Umbilical cord (tissue), 2 donors: ENCODE data around the gene HCAR2. TPM values are rescaled to one million over a fixed set of nuclear protein-coding genes. Genes with fewer than 3 reads are reported as not detected.
"Not testable (repeated sequence)": the region's sequence is repeated elsewhere in the genome, so short reads cannot be mapped to it uniquely, and the experiment has no call there.

ENCODE experiments used
- DNase-seq: peaks from one replicate; pipeline ENCODE4 v3.0.0-alpha.2; 2015; ENCODE audit warnings: low spot score
- total RNA-seq: library from RNA; depleted of rRNA; stranded (reverse); fragments of >200 nt; gene quantifications from one replicate; pipeline ENCODE4 v1.2.3, GENCODE V29; 2014; ENCODE audit warnings: low replicate concordance; ENCODE audit not compliant: insufficient read depth

Gene HCAR2
- total RNA-seq: 7.2 TPM

DNA sequence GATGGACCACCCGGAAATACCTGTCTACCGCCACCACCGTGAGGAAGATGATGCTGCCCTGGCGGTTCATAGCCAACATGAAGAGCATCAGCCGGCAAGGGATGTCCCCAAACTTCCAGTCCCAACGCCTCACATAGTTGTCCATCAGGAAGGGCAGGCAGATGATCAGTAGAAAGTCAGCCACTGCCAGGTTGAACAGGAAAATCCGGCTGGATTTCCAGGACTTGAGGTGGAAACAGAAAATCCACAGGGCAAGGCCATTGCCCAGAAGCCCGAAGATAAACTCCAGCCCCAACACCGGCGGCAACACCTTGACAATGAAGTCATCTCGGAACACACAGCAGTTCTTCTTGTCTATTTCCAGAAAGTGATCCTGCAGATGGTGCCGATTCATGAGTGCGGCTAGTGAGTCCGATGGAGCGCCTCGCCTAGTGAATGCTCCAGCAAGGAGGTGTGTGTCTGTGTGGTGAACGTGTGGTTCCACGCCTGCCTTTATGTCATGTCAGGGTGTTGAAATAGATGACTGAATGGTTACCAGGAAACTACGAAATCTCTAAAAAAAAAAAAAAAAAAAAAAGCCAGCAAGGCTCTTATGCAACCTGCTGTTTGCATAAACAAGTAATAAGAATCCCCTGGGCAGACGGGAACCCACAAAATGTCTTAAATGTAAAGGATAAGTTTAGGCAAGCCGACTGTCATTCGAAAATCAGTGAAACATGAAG, at the start of gene HCAR2:
Gene HCAR2, minus strand, starts transcription at position 468 of the 722 bp plus-strand sequence. Its CDS starts 74 bp downstream, at position 394.
- not testable (repeated sequence) for DNase-seq

DNA sequence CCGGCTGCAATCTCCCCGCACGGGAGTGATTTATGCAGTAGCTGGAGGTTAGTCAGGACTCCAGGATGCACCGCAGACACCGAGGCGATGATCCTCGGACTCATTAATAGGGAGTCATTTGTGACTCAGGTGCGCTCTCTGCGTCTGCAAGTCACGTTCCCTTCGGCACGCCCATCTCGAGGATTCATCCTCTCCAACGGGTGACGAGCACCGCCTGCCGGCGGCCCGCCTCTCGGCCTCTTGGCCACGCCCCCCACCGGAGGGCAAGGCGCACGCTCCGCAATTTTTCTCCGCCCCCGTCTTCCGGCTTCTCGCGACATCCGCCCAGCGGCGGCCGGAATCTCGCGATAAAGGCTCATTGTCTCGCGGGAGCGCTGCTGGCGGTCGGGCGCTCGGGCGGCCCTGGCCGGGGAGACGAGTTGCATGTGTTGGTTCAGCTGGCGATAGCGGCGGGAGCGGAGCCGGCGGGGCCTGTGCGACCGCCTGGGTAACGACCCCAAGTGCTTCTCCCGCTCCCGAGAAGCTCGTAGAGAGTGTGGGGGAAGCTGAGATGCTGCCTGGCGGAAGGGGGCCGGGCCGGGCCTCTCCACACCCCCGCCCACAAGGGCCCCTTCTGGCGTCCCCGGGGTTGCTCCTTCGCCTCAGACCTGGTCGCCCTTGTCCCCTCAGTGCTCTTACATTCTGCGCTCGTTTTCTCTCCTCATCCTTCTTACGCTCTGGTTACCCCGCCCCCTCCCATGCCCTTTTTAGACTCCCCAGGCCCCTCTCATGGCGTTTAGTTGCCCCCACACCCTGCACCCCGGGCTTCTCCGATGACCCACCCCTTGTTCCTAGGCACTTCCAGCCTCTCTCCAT, 49.5 kb upstream of the HCAR2 start, which contains the start of gene DENR:
Gene DENR, plus strand, starts transcription at position 361 of the 855 bp plus-strand sequence. CDS start 878 bp downstream, outside the sequence.
- peak; percentile 98 for DNase-seq

DNA sequence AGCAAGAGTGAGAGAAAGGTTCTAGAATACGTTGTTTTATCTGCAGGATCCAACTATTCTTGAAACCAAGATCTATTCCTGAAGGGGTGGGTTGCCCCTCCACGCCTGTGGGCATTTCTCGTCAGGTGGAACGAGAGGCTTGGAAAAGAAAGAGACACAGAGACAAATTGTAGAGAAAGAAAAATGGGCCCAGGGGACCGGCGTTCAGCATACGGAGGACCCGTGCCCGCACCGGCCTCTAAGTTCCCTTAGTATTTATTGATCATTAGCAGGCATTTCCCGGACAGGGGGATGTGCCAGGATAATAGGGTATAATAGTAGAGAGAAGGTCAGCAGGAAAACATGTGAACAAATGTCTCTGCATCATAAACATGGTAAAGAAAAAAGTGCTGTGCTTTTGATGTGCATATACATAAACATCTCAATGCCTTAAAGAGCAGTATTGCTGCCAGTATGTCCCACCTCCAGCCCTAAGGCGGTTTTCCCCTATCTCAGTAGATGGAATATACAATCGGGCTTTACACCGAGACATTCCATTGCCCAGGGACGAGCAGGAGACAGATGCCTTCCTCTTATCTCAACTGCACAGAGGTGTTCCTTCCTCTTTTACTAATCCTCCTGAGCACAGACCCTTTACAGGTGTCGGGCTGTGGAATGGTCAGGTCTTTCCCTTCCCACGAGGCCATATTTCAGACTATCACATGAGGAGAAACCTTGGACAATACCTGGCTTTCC, 47.8 kb upstream of the HCAR2 start:
- DNase-seq: not testable (repeated sequence)

DNA sequence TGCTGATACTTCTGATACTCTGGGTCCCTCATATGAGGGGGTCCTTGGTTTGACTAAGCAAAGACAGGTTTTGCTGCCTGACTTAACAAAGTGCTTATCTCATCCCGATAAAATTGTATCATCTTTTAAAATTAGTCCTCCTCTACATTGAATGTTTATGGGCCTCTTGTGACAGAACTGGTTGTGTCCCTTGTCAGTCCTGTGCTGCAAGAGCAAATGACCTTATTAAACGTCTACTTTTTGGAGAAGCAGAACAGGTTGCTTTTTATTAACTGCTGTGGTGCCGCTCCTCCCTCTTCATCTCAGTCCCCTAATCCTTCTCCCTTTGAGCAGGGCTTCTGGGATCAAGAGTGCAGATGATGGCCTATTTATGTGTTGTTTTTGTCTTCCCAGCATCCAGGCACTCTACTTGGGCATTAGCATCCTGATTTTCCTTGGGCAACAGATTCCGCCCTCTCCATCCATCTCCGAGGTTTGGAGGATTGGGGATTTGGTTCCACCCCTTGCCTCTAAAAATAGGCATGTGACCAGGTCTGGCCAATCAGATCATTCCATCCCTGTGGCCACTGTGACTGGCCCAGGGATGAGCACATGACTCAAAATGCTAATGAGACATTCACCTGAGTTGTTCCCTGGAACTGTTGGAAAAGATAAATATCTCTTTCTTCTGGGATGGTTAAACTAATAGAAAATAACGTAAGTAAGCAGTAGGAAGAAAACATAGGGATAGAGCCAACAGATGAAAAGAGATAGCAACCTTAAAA, 46.6 kb upstream of the HCAR2 start:
- no peak for DNase-seq

DNA sequence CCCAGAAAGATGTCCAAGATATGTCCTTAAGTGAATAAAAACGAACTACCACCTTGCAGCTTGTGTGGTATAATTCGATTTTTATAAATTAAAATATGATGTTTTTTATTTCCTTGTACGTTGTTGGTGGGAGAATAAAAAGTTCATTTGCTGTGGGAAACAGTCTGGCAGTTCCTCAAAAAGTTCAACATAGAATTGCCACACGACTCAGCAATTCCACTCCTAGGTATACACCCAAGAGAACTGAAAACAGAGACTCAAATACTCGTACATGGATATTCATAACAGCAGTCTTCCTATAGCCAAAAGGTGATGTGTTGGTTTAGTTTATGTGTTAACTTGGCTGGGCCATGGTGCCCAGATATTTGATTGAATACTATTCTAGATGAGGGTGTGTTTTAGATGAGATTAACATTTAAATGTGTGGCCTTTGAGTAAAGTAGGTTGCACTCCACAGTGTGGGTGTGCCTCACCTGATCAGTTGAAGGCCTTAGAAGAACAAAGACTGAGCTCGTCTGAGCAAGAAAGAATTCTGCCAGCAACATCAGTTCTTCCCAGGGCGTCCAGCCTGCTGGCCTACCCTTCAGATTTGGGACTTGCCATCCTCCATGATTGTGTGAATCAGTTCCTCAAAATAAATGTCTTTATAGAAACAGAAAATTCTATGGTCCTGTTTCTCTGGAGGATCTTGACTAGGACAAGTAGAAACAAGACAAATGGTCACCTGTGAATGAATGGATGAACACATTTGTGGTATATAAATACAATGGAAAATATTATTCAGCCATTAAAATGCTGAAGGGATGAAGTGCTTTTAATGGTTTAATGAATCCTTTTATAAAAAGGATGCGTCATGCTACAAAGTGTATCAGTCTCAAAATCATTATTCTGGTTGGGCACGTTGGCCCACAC, 44.3 kb upstream of the HCAR2 start:
- DNase-seq: no peak

DNA sequence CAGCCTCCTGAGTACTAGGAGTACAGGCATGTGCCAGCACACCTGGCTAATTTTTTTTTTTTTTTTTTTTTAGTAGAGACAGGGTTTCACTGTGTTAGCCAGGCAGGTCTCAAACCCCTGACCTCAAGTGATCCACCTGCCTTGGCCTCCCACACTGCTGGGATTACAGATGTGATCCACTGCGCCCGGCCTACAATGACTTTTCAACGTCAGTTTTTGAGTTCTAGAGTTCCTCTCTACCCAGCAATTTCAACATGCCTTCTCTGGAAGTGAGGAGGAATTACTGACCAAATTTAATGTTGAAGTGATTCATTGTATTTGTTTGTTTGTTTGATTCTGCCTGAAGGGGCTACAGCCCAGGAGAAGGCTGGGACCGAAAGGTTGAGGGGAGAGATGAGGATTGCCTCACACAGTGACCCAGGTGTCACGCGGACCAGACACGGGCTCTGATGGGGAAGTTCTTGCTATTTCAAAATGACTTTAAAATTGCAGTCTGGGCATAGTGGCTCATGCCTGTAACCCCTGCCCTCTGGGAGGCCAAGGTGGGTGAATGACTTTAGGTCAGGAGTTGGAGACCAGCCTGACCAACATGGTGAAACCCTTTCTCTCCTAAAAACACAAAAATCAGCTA, 40.9 kb upstream of the HCAR2 start:
- no peak for DNase-seq

DNA sequence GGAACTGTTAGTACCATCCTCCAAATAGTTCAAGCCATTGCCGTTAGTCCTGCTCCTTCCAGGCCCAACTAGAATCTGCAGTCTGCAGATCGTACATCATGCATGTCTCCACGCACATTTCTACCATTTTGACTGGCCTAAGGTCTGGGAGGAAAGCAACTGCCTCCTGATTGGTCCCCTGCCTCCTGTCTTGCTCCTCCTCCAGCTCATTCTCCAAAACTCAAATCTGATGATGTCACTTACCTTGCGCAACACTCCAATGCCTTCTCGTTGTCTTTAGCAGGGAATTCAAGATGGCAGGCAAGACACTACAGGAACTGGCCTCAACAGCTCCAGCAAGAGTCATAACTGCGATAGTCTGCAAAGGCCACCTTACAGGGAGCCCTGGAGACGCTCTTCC, 37.2 kb upstream of the HCAR2 start:
- no peak for DNase-seq

DNA sequence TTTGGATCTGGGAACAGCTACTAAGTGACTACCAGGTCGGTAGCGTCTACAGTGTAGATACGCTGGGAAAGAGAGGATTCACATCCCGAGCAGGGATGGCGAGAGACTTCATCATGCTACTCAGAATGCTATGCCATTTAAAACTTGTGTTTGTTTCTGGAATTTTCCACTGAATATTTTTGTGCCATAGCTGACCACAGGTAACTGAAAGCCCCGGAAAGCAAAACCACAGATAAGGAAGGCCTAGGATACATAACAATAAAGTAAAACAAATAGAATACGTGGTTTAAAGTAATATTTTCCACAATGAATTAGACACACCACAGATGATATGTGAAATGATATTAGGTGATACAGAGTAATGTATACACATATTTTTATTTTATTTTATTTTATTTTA, 35.4 kb upstream of the HCAR2 start:
- no peak for DNase-seq

DNA sequence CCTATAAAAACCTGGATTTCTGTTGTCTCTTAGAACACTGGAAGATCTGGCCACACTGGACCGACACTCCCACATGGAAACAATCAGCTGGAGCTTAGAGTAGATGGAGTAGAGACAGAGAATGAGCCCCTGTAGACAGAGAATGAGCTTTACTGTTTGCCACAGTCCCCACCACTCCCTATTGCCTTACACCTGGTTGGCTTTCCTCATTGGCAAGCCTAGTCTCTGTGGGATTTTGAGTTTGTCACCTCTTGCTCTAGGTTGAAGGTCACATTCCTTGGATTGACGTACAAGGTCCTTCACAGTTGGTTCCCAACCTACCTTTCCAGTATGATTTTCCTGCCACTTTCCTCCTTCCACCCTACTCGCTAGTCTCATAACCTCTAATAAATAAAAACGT, 29.5 kb upstream of the HCAR2 start:
- DNase-seq: no peak

DNA sequence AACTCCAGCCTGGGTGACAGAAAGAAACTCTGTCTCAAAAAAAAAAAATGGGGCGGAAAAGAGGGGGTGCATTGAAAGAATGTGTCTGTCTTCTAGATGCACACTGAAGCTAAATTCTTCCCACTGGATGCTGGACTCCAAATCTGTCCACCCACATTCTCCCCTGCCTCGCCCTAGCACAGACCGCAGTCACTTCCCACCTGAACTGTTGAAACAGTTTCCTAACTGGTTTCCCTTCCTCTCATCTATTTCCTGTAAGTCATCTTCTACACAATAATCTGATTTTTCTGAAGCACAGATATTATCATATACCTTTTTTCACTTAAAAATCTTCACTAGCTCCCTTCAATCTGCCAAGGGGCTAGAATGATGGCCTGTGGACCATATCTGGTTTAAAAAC, 29.0 kb upstream of the HCAR2 start:
- no peak for DNase-seq

DNA sequence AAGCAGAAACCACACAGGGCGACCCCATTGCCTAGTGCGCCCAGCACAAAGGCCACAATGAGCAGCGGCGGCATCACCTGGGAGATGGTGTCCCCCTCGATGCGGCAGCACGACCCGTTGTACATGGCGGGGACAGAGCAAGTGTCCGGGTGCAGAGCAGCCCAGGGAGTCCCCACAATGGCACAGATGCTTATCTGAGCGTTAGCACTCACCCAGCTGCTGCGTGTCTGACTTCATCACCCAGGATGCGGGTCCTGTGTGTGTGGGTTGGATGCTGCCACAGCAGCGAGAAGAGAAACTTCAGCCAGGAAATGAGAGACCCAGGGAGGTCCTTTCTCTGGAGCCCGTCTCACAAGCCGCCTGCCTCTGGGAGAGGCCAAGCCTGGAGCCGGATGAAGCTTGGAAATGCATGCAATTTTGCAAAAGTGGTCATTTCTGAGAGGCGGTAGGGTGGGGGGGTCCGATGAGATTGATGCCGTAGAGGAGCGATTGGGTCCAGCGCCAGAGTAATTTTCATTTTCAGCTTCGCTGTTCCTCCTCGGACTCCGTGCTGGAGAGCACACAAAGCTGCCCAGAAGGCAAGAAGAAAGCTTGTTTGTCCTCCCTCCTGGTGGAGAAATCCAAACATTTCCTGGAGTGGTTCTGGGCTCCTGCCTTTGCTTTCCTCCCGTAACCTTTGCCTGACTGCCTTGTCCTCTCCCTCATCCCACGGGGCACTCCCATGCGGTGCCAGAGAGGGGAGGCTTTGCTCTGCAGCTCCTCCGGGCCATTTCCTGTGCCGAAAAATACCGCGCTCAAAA, 27.3 kb upstream of the HCAR2 start, which contains the start of gene HCAR1:
Gene HCAR1, minus strand, starts transcription at position 630 of the 800 bp plus-strand sequence. Its CDS starts 505 bp downstream, at position 125.
- DNase-seq: no peak

DNA sequence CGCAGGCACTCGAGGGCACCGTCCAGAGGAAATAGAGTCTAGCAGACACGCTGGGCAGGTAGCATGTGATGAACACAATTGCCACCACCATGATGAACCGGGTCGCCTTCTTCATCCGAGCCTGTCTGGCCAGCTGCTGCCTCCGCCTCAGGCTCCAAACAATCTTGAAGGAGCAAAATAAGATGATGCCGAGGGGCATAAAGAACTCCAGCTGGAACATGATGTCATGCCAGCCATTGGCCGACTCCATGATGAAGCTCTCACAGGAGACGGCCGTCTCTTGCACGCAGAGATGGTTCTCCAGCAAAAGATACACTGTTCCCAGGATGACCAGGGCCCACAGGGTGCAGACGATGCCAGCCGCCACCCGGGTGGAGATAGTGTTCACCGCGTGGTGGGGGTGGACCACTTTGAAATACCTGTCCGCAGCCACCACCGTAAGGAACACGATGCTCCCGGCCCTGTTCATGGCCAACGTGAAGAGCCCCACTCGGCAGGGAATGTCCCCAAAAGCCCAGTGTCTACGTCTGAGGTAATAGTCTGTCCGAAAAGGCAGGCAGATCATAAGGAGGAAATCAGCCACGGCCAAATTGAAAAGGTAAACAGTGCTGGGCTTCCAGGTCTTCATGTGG, 26.5 kb upstream of the HCAR2 start:
- no peak for DNase-seq

DNA sequence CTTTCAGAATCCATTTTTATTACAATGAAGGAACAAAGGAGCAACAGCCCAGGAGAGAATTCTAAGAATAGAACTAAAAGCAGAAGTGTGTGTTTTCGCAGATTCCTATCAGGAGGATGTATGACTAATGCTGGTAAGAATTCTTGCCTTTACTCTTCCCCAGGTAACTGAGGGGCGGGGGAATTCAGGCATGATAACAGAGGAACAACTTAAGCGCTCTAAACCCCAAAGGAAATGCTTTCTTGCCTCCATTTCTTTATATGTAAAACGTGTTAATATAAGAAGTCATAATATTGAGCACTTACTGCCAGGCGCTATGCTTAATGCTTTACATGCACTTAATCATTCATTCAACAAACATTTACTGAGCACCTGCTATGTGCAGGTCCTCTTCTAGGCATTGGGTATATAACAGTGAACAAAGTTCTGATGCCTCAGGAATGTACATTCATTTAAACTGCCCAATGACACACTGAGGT, 23.0 kb upstream of the HCAR2 start:
- DNase-seq: peak; percentile 74

DNA sequence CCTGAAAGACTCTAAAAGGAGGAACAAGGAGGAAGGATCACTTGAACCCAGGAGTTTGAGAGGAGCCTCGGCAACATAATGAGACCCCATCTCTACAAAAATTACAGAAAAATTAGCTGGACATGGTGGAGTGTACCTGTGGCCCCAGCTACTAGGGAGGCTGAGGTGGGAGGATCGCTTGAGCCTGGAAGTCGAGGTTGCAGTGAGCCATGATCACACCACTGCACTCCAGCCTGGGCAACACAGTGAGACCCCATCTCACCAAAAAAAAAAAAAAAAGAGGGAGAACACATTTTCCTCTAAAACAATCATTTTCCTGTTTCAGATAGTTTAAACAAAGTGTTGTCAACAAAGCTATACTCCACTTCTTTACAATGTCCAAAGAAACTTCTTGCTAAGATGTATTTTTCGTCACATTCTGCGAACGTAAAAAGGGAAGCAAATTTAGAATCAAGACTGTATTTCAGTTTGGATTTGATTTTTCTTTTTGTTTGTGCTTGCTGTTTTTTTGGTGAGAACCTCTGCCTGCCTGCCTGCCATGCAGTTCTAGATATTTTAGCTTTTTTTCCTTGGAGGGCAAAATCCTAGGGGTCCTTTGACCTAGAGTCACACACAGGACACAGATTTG, 22.4 kb upstream of the HCAR2 start:
- DNase-seq: no peak

DNA sequence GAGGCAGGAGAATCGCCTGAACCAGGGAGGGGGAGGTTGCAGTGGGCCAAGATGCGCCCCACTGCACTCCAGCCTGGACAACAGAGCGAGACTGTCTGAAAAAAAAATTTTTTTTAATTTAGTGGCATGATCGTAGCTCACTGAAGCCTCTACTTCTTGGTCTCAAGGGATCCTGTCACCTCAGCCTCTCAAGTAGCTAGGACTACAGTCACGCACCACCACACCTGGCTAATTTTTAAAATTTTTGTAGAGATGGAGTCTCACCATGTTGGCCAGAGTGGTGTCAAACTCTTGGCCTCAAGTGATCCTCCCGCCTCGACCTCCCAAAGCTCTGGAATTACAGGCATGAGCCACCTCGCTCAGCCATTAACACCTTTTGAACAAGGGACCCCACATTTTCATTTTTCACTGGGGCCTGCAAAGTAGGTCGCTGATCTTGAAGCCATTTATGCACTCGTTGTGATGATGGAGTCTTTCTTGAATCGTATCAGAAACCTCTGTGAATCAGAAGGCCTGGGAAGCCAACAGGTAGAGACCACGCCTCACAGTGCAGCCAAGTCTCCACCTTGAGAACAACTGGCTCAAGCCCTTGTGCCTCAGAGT, 21.6 kb upstream of the HCAR2 start:
- no peak for DNase-seq

DNA sequence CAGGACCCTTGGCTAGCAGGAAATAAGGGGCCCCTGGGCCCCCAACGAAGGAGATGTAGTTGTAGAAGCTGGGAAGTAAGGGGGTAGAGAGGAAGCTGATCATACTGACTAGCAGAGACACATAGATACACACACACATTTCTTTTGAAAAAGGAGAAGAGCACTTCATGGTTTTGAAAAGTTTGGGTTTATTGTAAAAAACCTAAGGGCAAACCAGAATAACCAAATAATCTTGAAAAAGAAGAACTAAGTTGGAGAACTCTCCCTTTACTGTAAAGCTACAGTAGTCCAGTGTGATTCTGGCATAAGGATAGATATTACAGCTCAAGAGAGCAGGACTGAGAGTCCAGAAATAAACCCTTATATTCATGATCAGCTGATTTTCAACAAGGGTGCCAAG, 19.2 kb upstream of the HCAR2 start:
- no peak for DNase-seq

DNA sequence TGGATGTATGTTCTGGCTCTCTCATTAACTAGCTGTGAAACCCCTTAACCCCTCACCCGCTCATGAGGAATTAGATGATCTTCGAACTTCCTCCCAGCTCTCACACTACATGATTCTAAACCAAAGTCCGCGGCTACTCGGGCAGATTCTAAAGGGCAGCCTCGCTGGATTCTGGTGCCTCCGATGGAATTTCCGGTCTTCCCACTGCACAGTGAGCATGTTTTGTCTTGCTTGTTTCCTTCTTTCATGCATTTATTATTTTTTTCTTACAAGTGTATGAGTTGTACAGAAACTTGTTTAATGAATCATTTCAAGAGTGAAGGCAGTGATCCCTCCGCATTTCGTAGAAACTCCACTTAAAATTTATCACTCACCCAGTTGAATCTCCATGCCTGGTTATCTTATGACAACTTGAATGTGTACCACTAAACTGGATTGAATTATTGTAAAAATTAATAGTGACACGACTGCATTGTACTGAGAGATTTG, 17.9 kb upstream of the HCAR2 start:
- peak; percentile 62 for DNase-seq
